Measurements from ENCODE around the gene JMJD1C.
"Not testable (repeated sequence)": the region's sequence is repeated elsewhere in the genome, so short reads cannot be mapped to it uniquely, and the experiment has no call there.

Gene JMJD1C

GRCh38 chr10:63260860-63261251 is 204.9 kb downstream of the JMJD1C start:
- DNase-seq (ENCODE audit: low read depth in 2 of 2): no peak

- no peak for DNase-seq (ENCODE audit: low read depth in 2 of 2)
These were observed 205.5 kb downstream of the JMJD1C start for GRCh38 chr10:63260103-63260859.

DNA sequence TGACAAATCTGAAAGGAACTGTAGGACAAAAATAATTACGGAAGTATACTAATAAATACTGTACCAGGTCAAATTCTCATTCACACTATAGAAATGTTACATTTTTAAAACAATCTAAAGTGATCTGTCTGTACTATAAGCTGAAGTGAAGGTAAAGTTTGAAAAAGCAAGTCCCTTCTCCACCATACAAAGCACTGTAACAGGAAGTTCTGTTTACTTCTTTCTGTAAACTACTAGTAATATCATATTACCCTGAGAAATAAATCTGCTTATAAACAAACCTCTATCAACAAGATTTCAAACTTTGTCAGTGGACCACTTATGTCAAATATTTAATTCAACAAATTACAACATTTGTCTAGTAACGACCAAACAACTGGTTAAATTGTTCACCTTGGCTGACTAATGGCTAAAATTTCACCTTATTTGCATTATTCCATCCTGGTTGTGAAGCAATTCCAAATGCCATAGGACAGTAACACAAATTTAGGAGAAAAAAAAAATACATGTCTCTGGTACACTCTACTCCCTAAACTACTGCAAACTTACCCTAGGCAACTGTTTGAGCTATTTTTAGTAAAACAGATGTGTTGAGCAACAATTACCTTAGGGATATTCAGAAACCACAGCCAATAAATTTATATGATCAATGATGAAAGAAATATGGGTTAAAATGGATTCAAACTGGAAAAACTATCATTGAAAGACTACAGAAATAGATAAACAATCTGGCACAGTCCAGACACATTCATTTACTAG is 206.7 kb downstream of the JMJD1C start:
- no peak for DNase-seq (ENCODE audit: low read depth in 2 of 2)

DNA sequence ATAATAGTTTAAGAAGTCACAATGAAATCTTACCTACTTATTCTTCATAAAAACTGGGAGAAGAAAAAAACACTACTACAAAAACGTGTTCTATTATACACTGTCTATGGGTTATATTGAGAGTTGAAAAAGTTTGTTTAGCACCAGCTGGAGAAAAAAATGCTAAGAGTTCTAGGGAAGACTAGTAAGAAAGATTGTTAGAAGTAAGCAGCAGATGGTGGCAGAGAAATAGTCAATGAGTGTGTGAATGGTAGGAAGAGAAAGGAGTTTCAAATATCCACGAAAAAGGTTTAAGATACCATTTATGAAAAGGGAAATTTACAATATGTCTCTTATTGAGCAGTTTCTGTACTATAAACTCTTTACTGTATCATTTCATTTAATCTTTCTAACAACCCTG is 208.0 kb downstream of the JMJD1C start:
- DNase-seq (ENCODE audit: low read depth in 2 of 2): no peak

DNA sequence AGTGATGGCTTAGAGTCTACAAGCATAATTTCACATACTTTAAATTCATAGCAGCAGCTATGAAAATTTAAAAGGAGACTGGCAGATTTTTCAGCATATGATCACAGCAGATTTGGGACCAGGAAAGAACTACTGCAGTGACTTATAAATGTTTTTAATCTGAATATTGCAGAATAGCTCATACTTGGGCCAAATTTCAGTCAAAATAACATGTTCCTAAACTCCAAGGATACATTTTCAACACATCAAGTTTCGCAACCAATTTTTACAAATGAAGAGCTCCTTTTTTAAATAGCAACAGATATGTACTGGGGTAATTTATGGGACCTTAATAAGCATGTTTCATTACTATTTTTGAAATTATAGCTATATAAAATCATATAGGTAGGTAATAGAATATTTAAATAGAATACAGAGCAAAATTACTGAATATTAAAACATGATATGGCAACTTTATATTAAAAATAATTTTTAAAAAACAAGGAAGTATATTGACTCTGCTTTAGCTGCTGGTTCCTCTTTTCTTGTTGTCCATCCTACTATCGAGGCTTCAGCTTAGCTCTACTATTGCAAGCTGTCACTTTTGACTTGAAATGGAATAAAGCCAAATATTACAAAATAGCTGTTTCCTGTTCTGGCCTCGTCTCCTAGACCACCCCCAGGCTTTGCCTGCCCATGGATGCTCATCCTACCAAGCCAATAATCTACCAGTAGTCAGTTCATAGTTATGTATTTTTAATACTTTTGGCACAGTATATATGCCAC is 209.6 kb downstream of the JMJD1C start:
- no peak for DNase-seq (ENCODE audit: low read depth in 2 of 2)

DNA sequence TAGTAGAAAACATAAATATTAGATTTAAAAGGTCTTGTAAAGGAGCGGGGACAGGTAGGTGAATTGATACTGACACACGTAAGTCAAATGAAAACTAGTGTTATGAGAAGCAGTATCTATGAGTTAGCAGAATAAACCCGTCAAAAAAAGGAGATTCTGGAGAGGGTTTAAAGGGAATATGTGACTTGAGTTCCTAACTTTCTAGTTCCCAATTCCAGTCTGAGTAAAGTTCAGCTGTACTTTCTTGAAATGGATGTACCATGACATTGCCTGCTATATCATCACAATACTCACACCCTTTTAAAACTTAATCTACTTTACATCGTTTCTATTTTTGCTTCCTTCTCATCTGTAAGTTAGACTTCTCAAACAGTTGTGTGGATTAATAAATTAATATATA is 210.5 kb downstream of the JMJD1C start:
- DNase-seq (ENCODE audit: low read depth in 2 of 2): no peak

DNA sequence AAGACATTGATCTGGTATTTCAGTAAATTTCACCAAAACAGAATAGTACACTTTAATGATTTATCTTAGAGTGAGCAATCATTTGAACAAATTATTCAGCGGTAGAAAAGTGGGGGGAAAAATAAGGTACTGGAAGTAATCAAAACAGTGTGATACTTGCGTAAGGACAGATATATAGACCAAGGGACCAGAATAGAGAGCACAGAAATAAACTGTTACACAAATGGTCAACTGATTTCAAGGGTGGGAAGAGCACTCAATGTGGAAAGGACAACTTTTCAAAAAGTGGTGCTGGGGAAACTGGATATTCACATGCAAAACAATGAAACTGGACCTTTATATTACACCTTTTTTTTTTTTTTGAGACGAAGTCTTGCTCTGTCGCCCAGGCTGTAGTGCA is 212.7 kb downstream of the JMJD1C start:
- DNase-seq (ENCODE audit: low read depth in 2 of 2): no peak

GRCh38 chr10:63252095-63252762 is 213.5 kb downstream of the JMJD1C start:
- no peak for DNase-seq (ENCODE audit: low read depth in 2 of 2)

GRCh38 chr10:63250032-63250431 is 215.7 kb downstream of the JMJD1C start:
- no peak for DNase-seq (ENCODE audit: low read depth in 2 of 2)

DNA sequence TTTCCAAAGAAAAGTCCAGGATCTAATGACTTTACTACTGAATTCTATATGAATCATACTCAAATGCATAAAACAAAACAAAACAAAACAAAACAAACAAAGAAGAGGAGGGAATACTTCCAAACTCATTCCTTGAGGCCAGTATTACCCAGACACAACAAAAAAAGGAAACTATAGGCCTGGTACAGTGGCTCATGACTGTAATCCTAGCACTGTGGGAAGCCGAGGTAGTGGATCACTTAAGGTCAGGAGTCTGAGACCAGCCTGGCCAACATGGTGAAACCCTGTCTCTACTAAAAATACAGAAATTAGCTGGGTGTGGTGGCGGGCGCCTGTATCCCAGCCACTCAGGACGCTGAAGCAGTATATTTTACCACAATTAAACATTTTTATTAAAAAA is 218.0 kb downstream of the JMJD1C start:
- DNase-seq (ENCODE audit: low read depth in 2 of 2): no peak

DNA sequence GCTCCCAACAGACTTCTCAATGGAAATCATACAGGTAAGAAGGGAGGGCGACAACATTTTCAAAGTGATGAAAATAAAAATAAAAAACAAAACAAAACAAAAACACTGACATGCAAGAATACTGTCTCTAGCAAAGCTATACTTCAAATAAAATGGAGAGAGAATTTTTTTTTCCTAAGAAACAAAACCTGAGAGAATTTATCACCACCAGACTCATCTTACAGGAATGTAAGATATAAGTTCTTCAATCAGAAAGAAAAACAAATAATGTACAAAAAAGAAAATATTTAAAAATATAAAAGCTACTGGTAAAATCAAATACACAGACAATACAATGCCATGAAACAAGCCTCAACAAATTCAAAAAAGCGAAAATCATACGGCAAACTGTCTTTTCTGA is 219.4 kb downstream of the JMJD1C start:
- no peak for DNase-seq (ENCODE audit: low read depth in 2 of 2)

- DNase-seq (ENCODE audit: low read depth in 2 of 2): no peak
These were observed 223.9 kb downstream of the JMJD1C start for GRCh38 chr10:63241841-63242281.

DNA sequence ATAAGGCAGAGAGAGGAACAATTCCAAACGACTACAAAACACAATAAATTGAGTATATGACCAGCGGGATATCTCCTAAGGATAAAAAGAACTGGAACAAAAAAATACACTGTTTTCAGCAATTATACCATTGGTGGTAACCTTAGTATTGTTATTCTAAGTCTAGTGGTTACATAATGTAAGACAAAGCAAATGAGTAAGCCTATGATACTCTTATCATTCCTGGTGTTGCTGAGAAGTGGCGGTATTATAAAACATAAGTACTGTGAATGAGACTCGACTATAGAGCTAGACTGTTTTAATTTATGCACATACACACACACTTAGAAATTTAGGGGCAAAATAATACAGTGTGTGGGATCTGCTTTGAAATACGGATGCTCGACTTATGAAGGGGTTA is 225.0 kb downstream of the JMJD1C start:
- DNase-seq (ENCODE audit: low read depth in 2 of 2): no peak

DNA sequence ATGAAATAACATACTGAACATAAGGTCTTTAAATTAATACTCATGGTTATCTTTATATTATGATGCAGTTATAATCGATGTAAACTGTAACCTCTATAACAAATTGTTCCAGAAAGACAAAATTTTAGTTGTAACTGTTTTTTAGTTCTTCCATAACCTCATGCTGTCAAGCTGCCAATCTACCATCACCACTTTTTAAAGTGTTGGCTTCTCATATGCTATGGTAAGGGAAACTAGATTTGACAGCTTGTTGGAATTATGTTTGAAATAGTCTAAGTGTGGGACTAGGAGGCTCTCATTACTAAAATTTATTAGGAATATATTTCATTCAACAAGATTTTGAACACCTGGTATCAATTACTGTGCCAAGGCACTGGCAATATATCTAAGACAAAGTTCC is 227.3 kb downstream of the JMJD1C start:
- no peak for DNase-seq (ENCODE audit: low read depth in 2 of 2)

DNA sequence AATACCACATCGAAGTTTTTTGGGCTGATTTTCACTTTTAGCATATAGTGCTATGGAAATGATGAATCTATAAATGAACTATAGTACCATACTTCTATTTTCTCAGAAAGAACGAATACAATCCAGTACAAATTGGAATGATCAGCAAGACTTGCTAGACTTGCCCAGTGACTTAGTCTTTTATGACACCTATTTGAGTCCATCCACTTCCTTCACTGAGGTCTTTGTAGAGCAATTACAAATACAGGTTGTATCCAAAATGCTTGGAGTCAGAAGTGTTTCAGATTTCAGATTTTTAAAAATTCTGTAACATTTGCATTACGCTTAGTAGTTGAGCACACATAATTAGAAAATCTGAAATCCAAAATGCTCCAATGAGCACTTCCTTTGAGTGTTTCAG is 228.4 kb downstream of the JMJD1C start:
- no peak for DNase-seq (ENCODE audit: low read depth in 2 of 2)

- no peak for DNase-seq (ENCODE audit: low read depth in 2 of 2)
These were observed 229.5 kb downstream of the JMJD1C start for GRCh38 chr10:63236113-63236935.

- not testable (repeated sequence) for DNase-seq (ENCODE audit: low read depth in 2 of 2)
These were observed 230.6 kb downstream of the JMJD1C start for GRCh38 chr10:63235136-63235535.

DNA sequence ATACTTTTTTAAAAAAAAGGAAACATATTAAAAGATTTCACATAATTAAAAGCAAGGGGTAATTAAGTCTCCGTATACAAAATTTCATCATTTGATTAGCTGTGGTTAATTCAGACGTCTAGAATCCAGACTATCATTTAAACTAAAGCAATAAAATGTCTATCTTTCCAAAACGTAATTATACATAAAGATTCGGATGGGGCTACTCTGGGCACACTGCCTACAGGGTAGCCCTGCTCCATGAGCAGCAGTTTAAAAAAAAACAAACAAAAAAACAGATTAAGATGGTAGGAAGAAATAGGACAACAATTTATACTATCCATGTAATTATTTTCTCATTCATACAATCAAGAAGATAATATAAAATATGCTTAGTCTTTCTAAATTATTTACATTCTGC is 236.6 kb downstream of the JMJD1C start:
- no peak for DNase-seq (ENCODE audit: low read depth in 2 of 2)

DNA sequence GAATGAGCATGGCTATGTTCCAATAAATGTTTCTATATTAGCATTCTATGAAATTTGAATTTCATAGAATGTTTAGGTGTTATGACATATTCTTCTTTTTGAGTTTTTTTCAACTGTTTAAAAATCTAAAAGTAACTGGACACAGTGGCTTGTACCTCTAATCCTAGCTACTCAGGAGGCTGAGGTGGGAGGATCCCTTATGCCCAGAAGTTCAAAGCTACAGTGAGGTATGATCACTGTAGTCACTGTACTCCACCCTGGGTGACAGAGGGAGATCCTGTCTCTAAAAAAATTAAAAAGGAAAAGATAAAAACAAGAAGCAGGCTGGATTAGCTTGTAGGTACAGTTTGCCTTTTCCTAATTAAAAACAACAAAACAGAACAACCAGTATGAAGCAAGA is 237.5 kb downstream of the JMJD1C start:
- no peak for DNase-seq (ENCODE audit: low read depth in 2 of 2)

- no peak for DNase-seq (ENCODE audit: low read depth in 2 of 2)
These were observed 238.4 kb downstream of the JMJD1C start for GRCh38 chr10:63227207-63227895.

- no peak for DNase-seq (ENCODE audit: low read depth in 2 of 2)
These were observed 241.5 kb downstream of the JMJD1C start for GRCh38 chr10:63224241-63224640.
